Ovary (tissue), 9 donors: ENCODE results near the gene SLC26A1. TPM values are rescaled to one million over a fixed set of nuclear protein-coding genes. Genes with fewer than 3 reads are reported as not detected.
A peak's percentile ranks its signal among the peaks of the same experiment; 100 is the strongest.

ENCODE experiments used
- DNase-seq, 5 donors: peaks; one replicate each; pipeline ENCODE4 v3.0.0-alpha.2; 2019 to 2020
- H3K27ac ChIP-seq, 2 donors: fragments of 200-600 bp; one replicate each; pipeline versions ENCODE4 v1.5.1 to v1.8.0; 2019 to 2022
- H3K27me3 ChIP-seq: fragments of 200-600 bp; one replicate; pipeline ENCODE4 v1.8.0; 2022
- H3K36me3 ChIP-seq: fragments of 200-600 bp; sonication (generic); one replicate; pipeline ENCODE4 v1.5.1; 2019
- H3K4me1 ChIP-seq: one replicate; pipeline ENCODE4 v1.8.1; 2013; ENCODE audit warnings: mild to moderate bottlenecking, moderate library complexity; ENCODE audit not compliant: insufficient read depth
- H3K4me3 ChIP-seq: fragments of 200-600 bp; sonication (generic); one replicate; pipeline ENCODE4 v1.5.1; 2017
- H3K9me3 ChIP-seq, 2 donors: fragments of 200-600 bp in 1 of 2; sonication (generic) in 1 of 2; one replicate each; pipeline versions ENCODE4 v1.5.1 to v1.8.1; 2013 to 2019; ENCODE audit warnings: mild to moderate bottlenecking in 1 of 2, moderate library complexity in 1 of 2
- CTCF ChIP-seq, 3 donors: fragments of 450-650 bp in 2 of 3; fragments of 200-600 bp in 1 of 3; IDR thresholded peaks; one replicate each; pipeline versions ENCODE4 v1.5.1 to v1.8.0; 2016 to 2022; ENCODE audit warnings: antibody characterized with exemption in 3 of 3, mild to moderate bottlenecking in 1 of 3
- EP300 ChIP-seq: sonication (generic); formaldehyde crosslinking; IDR thresholded peaks from one replicate; pipeline ENCODE4 v1.6.1; 2017; ENCODE audit warnings: antibody characterized with exemption
- POLR2A ChIP-seq: fragments of 450-650 bp; IDR thresholded peaks from one replicate; pipeline ENCODE4 v1.6.1; 2017; ENCODE audit warnings: antibody characterized with exemption, mild to moderate bottlenecking, moderate library complexity
- WGBS, 3 donors: extraction: QIAGEN DNeasy Blood & Tissue Kit in 1 of 3; methylation state at CpG; one replicate each; pipeline versions ENCODE4 v1.1.5 to v1.1.7; 2013 to 2017; 5-methylcytosine and 5-hydroxymethylcytosine counted together
- intact Hi-C, 4 donors: fragments of 100-400 bp; cut with DNase I; formaldehyde crosslinking; loops; one replicate each; pipeline versions ENCODE4 v1.11.0 to v1.15.1; 2022 to 2023
- polyA plus RNA-seq, 2 donors: library from polyadenylated mRNA; stranded (reverse); fragments of 200-250 nt in 1 of 2; fragments of 350-450 nt in 1 of 2; fragmentation: Illumina TruSeq in 1 of 2; extraction: RNeasy Lipid Tissue Mini Kit (QIAGEN cat#74804) in 1 of 2; gene quantifications; one replicate each; pipeline ENCODE4 v1.2.3, GENCODE V29; 2013 to 2014
- total RNA-seq, 7 donors: library from RNA; depleted of rRNA in 2 of 7; stranded (reverse); fragments of >200 nt in 2 of 7; fragmentation: NEBNext Ultra II Directional in 3 of 7; extraction: Animal tissue kit (Norgen Biotek cat#: 25700) in 3 of 7; gene quantifications; one replicate each; pipeline versions ENCODE4 v1.1.0 to v1.2.4, GENCODE V29; 2016 to 2023
- donor health status: DM: no; HTN: no; CAD: no; lungs with moderate emphysema.
- donor health status: DM: no; HTN: no; CAD: no.
- donor health status: Bipolar disorder and iron deficiency.
- donor health status: DM: yes; HTN: yes; CAD: no.
- donor health status: DM: no; HTN: no; CAD: no.
- donor health status: DM: yes; HTN: yes; CAD: no.

The SLC26A1 gene
- total and polyA plus RNA-seq, 9 donors: 0.10 to 1.1 (median 0.25) TPM; not detected in 1

DNA sequence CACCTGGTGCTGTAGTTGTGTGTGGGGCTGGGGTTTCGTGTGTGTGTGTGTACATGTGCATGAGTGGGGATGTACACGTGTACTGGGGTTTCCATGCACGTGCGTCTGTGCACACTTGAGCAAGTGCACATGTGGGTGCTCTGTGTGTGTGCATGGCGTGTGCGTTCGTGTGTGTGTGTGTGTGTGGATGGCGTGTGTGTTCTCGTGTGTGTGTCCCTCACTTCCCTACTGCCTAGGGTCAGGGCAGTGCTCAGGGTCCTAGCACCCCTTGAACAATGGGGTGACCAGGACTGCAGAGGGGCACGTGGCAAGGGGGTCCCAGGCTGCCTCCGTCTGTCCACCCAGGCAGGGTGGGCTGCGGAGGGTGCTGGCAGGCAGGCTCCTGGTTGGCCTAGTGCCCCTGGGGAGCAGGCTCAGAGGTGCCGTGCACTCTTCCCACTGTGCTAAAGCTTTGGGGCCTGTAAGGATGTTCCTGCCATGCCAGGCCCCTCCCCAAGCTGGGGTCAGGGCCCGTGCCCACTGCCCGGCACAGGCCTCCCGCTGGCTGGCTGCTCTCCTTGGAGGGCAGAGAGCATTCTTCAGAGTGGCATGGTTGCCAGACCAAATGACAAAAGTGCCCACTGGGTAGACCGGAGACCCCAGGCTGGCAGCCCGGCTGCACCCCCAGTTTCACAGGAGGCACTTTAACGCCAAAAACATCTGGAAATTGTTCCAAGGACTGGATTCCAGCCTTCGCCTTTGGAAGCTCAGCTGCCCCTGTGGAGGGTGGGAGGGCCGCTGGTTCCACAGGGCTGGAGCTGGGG is 47.3 kb upstream of the SLC26A1 start:
- DNase-seq: peak in 2 of 5 donors; percentile 33 to 44
- WGBS, 3 donors: 80 to 85% (median 85%) methylated on average over 18 to 21 of the region's 21 CpGs
- Histone ChIP-seq H3K4me3 (no peak overlapping the region), H3K27me3 (no peaks in the 10 kb centered on the region), H3K36me3 (no peaks in the 10 kb centered on the region), H3K27ac (no peak overlapping the region), H3K9me3 (no peaks in the 10 kb centered on the region), H3K4me1 (peaks cover 31% of the 10 kb centered on the region)
- intact Hi-C loops: no loop called here
- TF ChIP-seq POLR2A (no peak), CTCF (IDR thresholded peaks at IDR 0.05) (no peak), EP300 (no peak)

- intact Hi-C loops: no loop called here
These were observed 46.5 kb upstream of the SLC26A1 start for GRCh38 chr4:1039493-1040343.

DNA sequence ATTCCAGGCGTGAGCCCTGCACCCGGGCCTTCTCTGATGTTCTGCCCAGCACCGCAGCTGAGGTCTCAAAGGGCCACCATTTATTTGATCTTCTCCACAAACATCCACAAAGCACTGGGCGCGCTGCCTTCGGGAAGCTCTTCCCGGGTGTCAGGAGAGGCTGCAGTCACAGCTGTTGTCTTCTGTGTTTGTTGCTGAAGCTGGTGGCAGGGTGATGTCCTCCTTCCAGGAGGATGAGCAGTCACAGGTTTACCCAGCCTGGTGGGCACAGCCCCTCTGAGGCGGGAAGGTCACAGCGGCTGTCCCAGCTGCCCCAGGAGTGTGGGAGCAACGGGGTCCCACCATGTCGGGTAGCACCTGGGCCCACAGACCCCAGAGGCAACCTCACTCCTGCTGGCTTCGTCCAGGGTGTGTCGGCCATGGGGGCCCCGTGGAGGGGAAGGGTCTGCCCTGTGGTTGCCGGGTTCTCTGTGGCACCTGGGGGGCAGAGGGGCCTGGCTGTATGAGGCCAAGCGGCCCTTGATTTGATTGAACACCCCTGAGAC is 45.8 kb upstream of the SLC26A1 start:
- DNase-seq: no peak
- intact Hi-C loops: no loop called here
- Histone ChIP-seq H3K4me1 (peaks cover 33% of the 10 kb centered on the region), H3K4me3 (no peak overlapping the region), H3K27ac (peak overlapping the region; percentile 53 to 64), H3K9me3 (no peaks in the 10 kb centered on the region), H3K36me3 (no peaks in the 10 kb centered on the region), H3K27me3 (no peaks in the 10 kb centered on the region)
- TF ChIP-seq EP300: no peak
- no peak for TF ChIP-seq POLR2A
- TF ChIP-seq CTCF (IDR thresholded peaks at IDR 0.05): no peak
- 50 to 65% (median 59%) methylated on average over 11 to 16 of the region's 16 CpGs for WGBS, 3 donors

More at GRCh38 chr4:1039493-1040343, 46.5 kb upstream of the SLC26A1 start:
- TF ChIP-seq CTCF (IDR thresholded peaks at IDR 0.05): no peak
- Histone ChIP-seq H3K9me3 (no peaks in the 10 kb centered on the region), H3K4me3 (no peak overlapping the region), H3K27ac (peak overlapping the region; percentile 53 to 64), H3K36me3 (no peaks in the 10 kb centered on the region), H3K27me3 (no peaks in the 10 kb centered on the region), H3K4me1 (peaks cover 31% of the 10 kb centered on the region)
- 39 to 45% (median 42%) methylated on average over 20 of the region's 20 CpGs for WGBS, 3 donors
- DNase-seq: peak; percentile 71 to 81 (median 79)

GRCh38 chr4:1036976-1037810 is 44.0 kb upstream of the SLC26A1 start:
- intact Hi-C loops: no loop called here
- WGBS, 3 donors: 86 to 88% (median 88%) methylated on average over 12 to 26 of the region's 26 CpGs
- Histone ChIP-seq H3K27me3 (no peaks in the 10 kb centered on the region), H3K27ac (no peak overlapping the region), H3K4me1 (peaks cover 33% of the 10 kb centered on the region), H3K36me3 (no peaks in the 10 kb centered on the region), H3K9me3 (no peaks in the 10 kb centered on the region), H3K4me3 (no peak overlapping the region)
- DNase-seq: no peak
- TF ChIP-seq CTCF (IDR thresholded peaks at IDR 0.05): no peak
